Measurements from ENCODE around the gene NAALADL2.

NAALADL2 gene

DNA sequence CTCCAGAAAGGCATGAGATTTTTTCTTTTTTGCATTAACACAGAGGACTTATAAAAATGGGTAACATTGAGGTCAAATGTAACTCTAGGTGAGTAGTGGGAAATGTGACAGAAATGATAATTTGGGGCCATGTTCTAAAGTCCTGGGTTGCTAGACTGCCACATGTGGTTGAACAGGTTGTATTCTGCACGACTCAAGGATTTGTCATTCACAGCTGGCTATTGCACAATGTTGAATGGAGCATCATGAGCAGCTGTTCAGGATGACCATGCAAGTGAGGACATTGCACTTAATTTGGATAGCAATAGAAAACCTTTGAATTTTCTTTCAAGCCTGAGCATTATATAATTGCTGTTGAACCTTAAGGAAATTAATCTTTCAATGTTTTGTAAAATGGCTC is 396.6 kb downstream of the NAALADL2 start:
- no peak for TF ChIP-seq CTCF (IDR thresholded peaks at IDR 0.05; ENCODE audit: extremely low read depth, insufficient read depth, missing control alignments)
- DNase-seq (ENCODE audit: low spot score): no peak
- in situ Hi-C loops (cut with MboI; ENCODE audit: low pct_unique_long_range_greater_than_20kb, low sequenced_read_pairs, unreplicated experiment): no loop called here

- in situ Hi-C loops (cut with MboI; ENCODE audit: low pct_unique_long_range_greater_than_20kb, low sequenced_read_pairs, unreplicated experiment): no loop called here
- DNase-seq (ENCODE audit: low spot score): no peak
- no peak for TF ChIP-seq CTCF (IDR thresholded peaks at IDR 0.05; ENCODE audit: extremely low read depth, insufficient read depth, missing control alignments)
Measured at GRCh38 chr3:175257123-175257522, 398.0 kb downstream of the NAALADL2 start.

DNA sequence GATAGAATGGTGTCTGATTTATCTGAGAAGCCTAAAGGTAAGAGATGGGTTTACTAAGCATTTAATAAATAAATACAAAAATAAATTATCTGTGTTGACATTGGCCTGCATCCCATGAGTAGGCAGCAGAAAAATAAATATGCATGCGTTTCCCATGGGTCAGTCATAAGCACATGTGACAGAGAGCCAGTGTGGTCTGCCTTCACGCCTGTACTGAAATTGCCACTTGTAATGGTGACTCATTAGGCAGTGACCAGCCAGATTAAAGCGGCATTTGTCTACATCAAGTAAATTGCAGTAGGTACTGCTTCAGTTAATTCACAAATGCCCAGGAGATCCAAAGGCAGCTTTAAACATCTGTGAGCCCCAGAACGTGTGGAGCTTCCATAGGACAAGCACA is 399.6 kb downstream of the NAALADL2 start:
- no peak for TF ChIP-seq CTCF (IDR thresholded peaks at IDR 0.05; ENCODE audit: extremely low read depth, insufficient read depth, missing control alignments)
- in situ Hi-C loops (cut with MboI; ENCODE audit: low pct_unique_long_range_greater_than_20kb, low sequenced_read_pairs, unreplicated experiment): no loop called here
- DNase-seq (ENCODE audit: low spot score): no peak

- DNase-seq (ENCODE audit: low spot score): no peak
- no peak for TF ChIP-seq CTCF (IDR thresholded peaks at IDR 0.05; ENCODE audit: extremely low read depth, insufficient read depth, missing control alignments)
- in situ Hi-C loops (cut with MboI; ENCODE audit: low pct_unique_long_range_greater_than_20kb, low sequenced_read_pairs, unreplicated experiment): no loop called here
Measured at GRCh38 chr3:175260145-175260794, 401.1 kb downstream of the NAALADL2 start.

DNA sequence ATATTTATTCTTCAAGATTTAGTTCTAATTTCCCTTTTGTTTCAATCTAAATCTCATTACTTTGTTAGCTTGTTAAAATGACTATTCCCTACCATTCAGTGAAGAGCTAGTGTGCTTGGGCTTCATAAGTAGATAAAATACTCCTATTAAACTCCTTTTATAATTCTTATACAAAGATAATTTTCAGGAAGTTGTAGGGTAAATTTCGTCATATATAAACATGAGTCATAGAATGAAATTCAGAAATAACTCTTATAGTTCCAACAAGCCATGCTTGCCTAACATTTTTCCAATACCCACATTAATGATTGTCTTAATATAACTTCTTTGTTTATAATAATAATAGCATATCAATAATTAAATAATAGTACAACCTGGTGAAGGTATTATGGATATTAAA is 407.3 kb downstream of the NAALADL2 start:
- TF ChIP-seq CTCF (IDR thresholded peaks at IDR 0.05; ENCODE audit: extremely low read depth, insufficient read depth, missing control alignments): no peak
- no peak for DNase-seq (ENCODE audit: low spot score)
- in situ Hi-C loops (cut with MboI; ENCODE audit: low pct_unique_long_range_greater_than_20kb, low sequenced_read_pairs, unreplicated experiment): no loop called here

DNA sequence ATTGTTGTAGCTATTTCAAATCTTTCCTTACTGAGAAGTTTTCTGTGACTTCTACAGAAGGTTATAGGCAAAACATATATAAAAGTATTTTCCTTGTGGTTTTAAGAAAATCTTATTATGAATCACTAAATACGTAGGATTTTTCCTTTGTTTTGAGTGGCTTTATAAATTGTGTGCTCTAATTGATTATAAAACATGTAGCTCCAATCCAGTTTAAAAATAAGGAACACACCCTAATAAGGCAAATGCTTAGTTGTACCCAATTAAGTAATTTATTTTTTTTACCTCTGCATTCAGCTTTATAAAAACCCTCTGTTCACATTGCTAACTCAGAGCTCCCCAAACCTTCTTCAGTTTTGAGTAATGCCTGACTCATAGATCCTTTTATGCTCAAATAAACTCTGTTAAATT is 408.0 kb downstream of the NAALADL2 start:
- in situ Hi-C loops (cut with MboI; ENCODE audit: low pct_unique_long_range_greater_than_20kb, low sequenced_read_pairs, unreplicated experiment): no loop called here
- no peak for DNase-seq (ENCODE audit: low spot score)
- TF ChIP-seq CTCF (IDR thresholded peaks at IDR 0.05; ENCODE audit: extremely low read depth, insufficient read depth, missing control alignments): no peak

All from GM13977 (cell line).